Gastroesophageal sphincter (tissue), 4 donors: Measurements from ENCODE around the gene TTC7B. TPM values are rescaled to one million over a fixed set of nuclear protein-coding genes. Genes with fewer than 3 reads are reported as not detected.
A peak's percentile ranks its signal among the peaks of the same experiment; 100 is the strongest.

Source experiments
- ATAC-seq: fragments of 150-250 bp; one replicate; pipeline ENCODE4 v1.9.1; 2016; ENCODE audit warnings: mild to moderate bottlenecking, moderate library complexity
- H3K27ac ChIP-seq, 4 donors: fragments of 200-600 bp; sonication (generic) in 3 of 4; 1 replicate in 3 of 4; 2 replicates in 1 of 4; pipeline ENCODE4 v1.5.1; 2016 to 2019
- H3K27me3 ChIP-seq: fragments of 200-600 bp; sonication (generic); one replicate; pipeline ENCODE4 v1.5.1; 2019
- H3K36me3 ChIP-seq, 2 donors: fragments of 200-600 bp; sonication (generic); one replicate each; pipeline ENCODE4 v1.5.1; 2019; ENCODE audit warnings: control low read depth in 1 of 2
- H3K4me1 ChIP-seq, 3 donors: fragments of 200-600 bp; sonication (generic); 1 replicate in 2 of 3; 2 replicates in 1 of 3; pipeline ENCODE4 v1.5.1; 2016 to 2019; ENCODE audit warnings: control low read depth in 2 of 3
- H3K4me3 ChIP-seq, 2 donors: fragments of 200-600 bp; sonication (generic); one replicate each; pipeline ENCODE4 v1.5.1; 2019; ENCODE audit warnings: mild to moderate bottlenecking in 1 of 2, moderate library complexity in 1 of 2
- H3K9me3 ChIP-seq, 3 donors: fragments of 200-600 bp; sonication (generic); one replicate each; pipeline ENCODE4 v1.5.1; 2017 to 2019; ENCODE audit warnings: control low read depth in 2 of 3
- CTCF ChIP-seq, 4 experiments: fragments of 200-600 bp in 2 of 4; fragments of 450-650 bp in 2 of 4; sonication (generic) in 1 of 4; IDR thresholded peaks; one replicate each; pipeline ENCODE4 v1.5.1; 2017 to 2019; ENCODE audit warnings: antibody characterized with exemption in 4 of 4, mild to moderate bottlenecking in 2 of 4, moderate library complexity in 2 of 4
- EP300 ChIP-seq: sonication (generic); formaldehyde crosslinking; IDR thresholded peaks from one replicate; pipeline ENCODE4 v1.6.1; 2017; ENCODE audit warnings: antibody characterized with exemption, mild to moderate bottlenecking
- POLR2A ChIP-seq, 2 donors: fragments of 450-650 bp; IDR thresholded peaks; one replicate each; pipeline ENCODE4 v1.6.1; 2017; ENCODE audit warnings: antibody characterized with exemption in 2 of 2, mild to moderate bottlenecking in 2 of 2, moderate library complexity in 1 of 2
- POLR2AphosphoS5 ChIP-seq: sonication (generic); formaldehyde crosslinking; IDR thresholded peaks from one replicate; pipeline ENCODE4 v1.6.1; 2017; ENCODE audit warnings: antibody characterized with exemption
- WGBS, 2 donors: methylation state at CpG; one replicate each; pipeline ENCODE4 v1.1.5; 2018; ENCODE audit warnings: low coverage in 1 of 2; 5-methylcytosine and 5-hydroxymethylcytosine counted together
- total RNA-seq, 4 donors: library from RNA; depleted of rRNA; stranded (reverse); fragments of >200 nt; gene quantifications; one replicate each; pipeline ENCODE4 v1.1.0, GENCODE V29; 2016

Gene TTC7B
- total RNA-seq, 4 donors from 2014 or later = 59.0 to 170 (median 64.1) TPM

GRCh38 chr14:90727082-90727481 lies 89.1 kb downstream of the TTC7B start:
- H3K27me3 ChIP-seq = no peaks in the 10 kb centered on the region
- TF ChIP-seq POLR2AphosphoS5 (no peak), CTCF (IDR thresholded peaks at IDR 0.05) (no peak), POLR2A (IDR thresholded peaks at IDR 0.05) (no peak), EP300 (no peak)
- no peak overlapping the region for H3K4me3 ChIP-seq
- peak overlapping the region in 3 of 4 donors; percentile 53 to 69 (median 60) for H3K27ac ChIP-seq
- peaks cover 0 to 11% of the 10 kb centered on the region in 2 donors for H3K36me3 ChIP-seq
- H3K9me3 ChIP-seq = no peaks in the 10 kb centered on the region
- H3K4me1 ChIP-seq = peaks cover 0 to 43% (median 6%) of the 10 kb centered on the region in 3 donors
- no peak for ATAC-seq
- WGBS, 2 donors = 86 to 100% methylated on average over 4 to 12 of the region's 13 CpGs

GRCh38 chr14:90726656-90727055 lies 89.6 kb downstream of the TTC7B start:
- Histone ChIP-seq H3K36me3 (peaks cover 0 to 11% of the 10 kb centered on the region in 2 donors), H3K27ac (peak overlapping the region in 3 of 4 donors; percentile 53 to 69 (median 60)), H3K27me3 (no peaks in the 10 kb centered on the region), H3K4me1 (peaks cover 0 to 43% (median 6%) of the 10 kb centered on the region in 3 donors), H3K9me3 (no peaks in the 10 kb centered on the region), H3K4me3 (no peak overlapping the region)
- peak; percentile 89 for ATAC-seq
- 0 to 24% methylated on average over 4 to 7 of the region's 9 CpGs for WGBS, 2 donors
- TF ChIP-seq CTCF (IDR thresholded peaks at IDR 0.05) (peak in 3 of 4 experiments; percentile 44 to 51 (median 45)), EP300 (no peak), POLR2AphosphoS5 (peak; percentile 58)

- TF ChIP-seq POLR2AphosphoS5 (no peak), CTCF (IDR thresholded peaks at IDR 0.05) (no peak), POLR2A (IDR thresholded peaks at IDR 0.05) (no peak), EP300 (no peak)
- no peak for ATAC-seq
- Histone ChIP-seq H3K27me3 (no peaks in the 10 kb centered on the region), H3K4me3 (no peak overlapping the region), H3K4me1 (peaks cover 0 to 43% (median 6%) of the 10 kb centered on the region in 3 donors), H3K9me3 (no peaks in the 10 kb centered on the region), H3K27ac (no peak overlapping the region), H3K36me3 (peaks cover 0 to 11% of the 10 kb centered on the region in 2 donors)
- 46 to 51% methylated on average over 2 to 3 of the region's 3 CpGs for WGBS, 2 donors
These were observed 91.4 kb downstream of the TTC7B start for GRCh38 chr14:90724866-90725265.

GRCh38 chr14:90722590-90722989 lies 93.6 kb downstream of the TTC7B start:
- Histone ChIP-seq H3K36me3 (peaks cover 0 to 4% of the 10 kb centered on the region in 2 donors), H3K4me1 (peaks cover 0 to 38% (median 6%) of the 10 kb centered on the region in 3 donors), H3K27me3 (no peaks in the 10 kb centered on the region), H3K27ac (no peak overlapping the region), H3K9me3 (no peaks in the 10 kb centered on the region), H3K4me3 (no peak overlapping the region)
- WGBS, 2 donors = 93 to 100% methylated on average over 2 of the region's 2 CpGs
- ATAC-seq = no peak
- TF ChIP-seq CTCF (IDR thresholded peaks at IDR 0.05) (no peak), POLR2AphosphoS5 (no peak), EP300 (no peak), POLR2A (IDR thresholded peaks at IDR 0.05) (no peak)

GRCh38 chr14:90721619-90722305 lies 94.5 kb downstream of the TTC7B start:
- no peak overlapping the region for H3K4me3 ChIP-seq
- WGBS, 2 donors = 92 to 95% methylated on average over 8 to 9 of the region's 10 CpGs
- H3K9me3 ChIP-seq = no peaks in the 10 kb centered on the region
- no peak for ATAC-seq
- TF ChIP-seq CTCF (IDR thresholded peaks at IDR 0.05) = no peak
- TF ChIP-seq EP300 = no peak
- TF ChIP-seq POLR2A (IDR thresholded peaks at IDR 0.05) = no peak
- no peak for TF ChIP-seq POLR2AphosphoS5
- peaks cover 0 to 34% (median 6%) of the 10 kb centered on the region in 3 donors for H3K4me1 ChIP-seq
- no peaks in the 10 kb centered on the region for H3K27me3 ChIP-seq
- no peak overlapping the region for H3K27ac ChIP-seq
- H3K36me3 ChIP-seq = peaks cover 0 to 4% of the 10 kb centered on the region in 2 donors
